ENCODE results near the gene SLC39A5. TPM values are rescaled to one million over a fixed set of nuclear protein-coding genes. Genes with fewer than 3 reads are reported as not detected.

The SLC39A5 gene
- total RNA-seq, 3 donors from 2014 or later (not counting 1 experiment from before 2014, with no cell fraction given), result 0.70 to 1.4 (median 0.71) TPM

GRCh38 chr12:56258068-56258819, 28.4 kb downstream of the SLC39A5 start, which contains the start of gene ANKRD52:
ANKRD52 (minus strand) TSS chr12:56258384; CDS start chr12:56258269, 115 bp downstream.
- Histone ChIP-seq H3K9me3 (ENCODE audit: control insufficient read depth, insufficient read depth, low read length) (no peaks in the 10 kb centered on the region), H3K27me3 (ENCODE audit: control insufficient read depth, insufficient read depth, low read length) (no peaks in the 10 kb centered on the region), H3K4me1 (ENCODE audit: control insufficient read depth, insufficient read depth, low read length) (peaks cover 24% of the 10 kb centered on the region), H3K27ac (ENCODE audit: low read length) (peak within 1 kb of the TSS; percentile 63), H3K4me3 (ENCODE audit: low read length) (peak within 1 kb of the TSS; percentile 75), H3K36me3 (ENCODE audit: control insufficient read depth, insufficient read depth, low read length) (peaks cover 32% of the 10 kb centered on the region)
- no peaks in the 10 kb centered on the region for H3K27me3 Mint-ChIP-seq (ENCODE audit: low read depth in 2 of 2)
- no peaks in the 10 kb centered on the region for H3K9me3 Mint-ChIP-seq
- peaks cover 8 to 26% of the 10 kb centered on the region in 2 donors for H3K4me1 Mint-ChIP-seq
- peak; percentile 82 for TF ChIP-seq CTCF (IDR thresholded peaks at IDR 0.05)
- intact Hi-C loops (cut with micrococcal nuclease), result loop anchor here (2.0 to 10.0 kb wide), 4 partner anchors 36 to 207 kb away; partner anchors contain the start of genes NABP2, RNF41, SPRYD4 and ZC3H10
- H3K27ac Mint-ChIP-seq, result peak within 1 kb of the TSS; percentile 80 to 88
- DNase-seq, result peak; percentile 84 to 93
- H3K4me3 Mint-ChIP-seq, result peak within 1 kb of the TSS; percentile 94
- ATAC-seq, result peak; percentile 97 to 98 (median 97)
- WGBS (ENCODE audit: insufficient coverage), result under 1% methylated on average over 73 of the region's 78 CpGs
- H3K36me3 Mint-ChIP-seq, result peaks cover 10% of the 10 kb centered on the region

- Histone ChIP-seq H3K9me3 (ENCODE audit: control insufficient read depth, insufficient read depth, low read length) (no peaks in the 10 kb centered on the region), H3K4me1 (ENCODE audit: control insufficient read depth, insufficient read depth, low read length) (peaks cover 24% of the 10 kb centered on the region), H3K4me3 (ENCODE audit: low read length) (peak overlapping the region; percentile 75), H3K36me3 (ENCODE audit: control insufficient read depth, insufficient read depth, low read length) (peaks cover 26% of the 10 kb centered on the region), H3K27ac (ENCODE audit: low read length) (peak overlapping the region; percentile 63), H3K27me3 (ENCODE audit: control insufficient read depth, insufficient read depth, low read length) (no peaks in the 10 kb centered on the region)
- peaks cover 8 to 26% of the 10 kb centered on the region in 2 donors for H3K4me1 Mint-ChIP-seq
- DNase-seq (no peak), ATAC-seq (peak in 1 of 3 donors; percentile 6)
- intact Hi-C loops (cut with micrococcal nuclease), result loop anchor here (2.0 to 10.0 kb wide), 4 partner anchors 37 to 206 kb away; partner anchors contain the start of genes NABP2, RNF41, SPRYD4 and ZC3H10
- peak overlapping the region; percentile 80 to 88 for H3K27ac Mint-ChIP-seq
- H3K27me3 Mint-ChIP-seq (ENCODE audit: low read depth in 2 of 2), result no peaks in the 10 kb centered on the region
- no peak for TF ChIP-seq CTCF (IDR thresholded peaks at IDR 0.05)
- H3K36me3 Mint-ChIP-seq, result peaks cover 10% of the 10 kb centered on the region
- no peaks in the 10 kb centered on the region for H3K9me3 Mint-ChIP-seq
- peak overlapping the region; percentile 94 for H3K4me3 Mint-ChIP-seq
- WGBS (ENCODE audit: insufficient coverage), result 23% methylated on average over 7 of the region's 9 CpGs
These were observed 29.0 kb downstream of the SLC39A5 start for GRCh38 chr12:56258820-56259183.

GRCh38 chr12:56260380-56260779, 30.5 kb downstream of the SLC39A5 start:
- Mint-ChIP-seq H3K36me3 (no peaks in the 10 kb centered on the region), H3K9me3 (no peaks in the 10 kb centered on the region), H3K4me1 (peaks cover 8 to 26% of the 10 kb centered on the region in 2 donors), H3K27me3 (ENCODE audit: low read depth in 2 of 2) (no peaks in the 10 kb centered on the region), H3K4me3 (peak overlapping the region; percentile 62), H3K27ac (no peak overlapping the region)
- H3K9me3 ChIP-seq (ENCODE audit: control insufficient read depth, insufficient read depth, low read length), result no peaks in the 10 kb centered on the region
- no peaks in the 10 kb centered on the region for H3K27me3 ChIP-seq (ENCODE audit: control insufficient read depth, insufficient read depth, low read length)
- H3K36me3 ChIP-seq (ENCODE audit: control insufficient read depth, insufficient read depth, low read length), result peaks cover 13% of the 10 kb centered on the region
- no peak overlapping the region for H3K4me3 ChIP-seq (ENCODE audit: low read length)
- no peak for DNase-seq
- H3K27ac ChIP-seq (ENCODE audit: low read length), result no peak overlapping the region
- no peak for ATAC-seq
- WGBS (ENCODE audit: insufficient coverage), result 94% methylated on average over 8 of the region's 8 CpGs
- intact Hi-C loops (cut with micrococcal nuclease), result no loop called here
- H3K4me1 ChIP-seq (ENCODE audit: control insufficient read depth, insufficient read depth, low read length), result peaks cover 24% of the 10 kb centered on the region
- TF ChIP-seq CTCF (IDR thresholded peaks at IDR 0.05), result no peak
